HepG2 (cell line): Measurements from ENCODE around the gene TP53I3. TPM values are rescaled to one million over a fixed set of nuclear protein-coding genes. Genes with fewer than 3 reads are reported as not detected.
A peak's percentile ranks its signal among the peaks of the same experiment; 100 is the strongest.

ENCODE experiments used
- ATAC-seq: fragments of 200-7000 bp; cut with Tn5 transposase; 3 replicates; pipeline ENCODE4 v1.9.1; 2020; ENCODE audit warnings: mild to moderate bottlenecking, moderate library complexity
- BruUV-seq: library from RNA; stranded (reverse); fragments of 400-500 nt; replicated peaks from 2 replicates; lab custom pipeline; 2021; lab: Mats Ljungman, UMichigan
- CTCF ChIA-PET: fragments of 300-600 bp; formaldehyde crosslinking; extraction: SDS; loops from one replicate; lab custom pipeline; 2021; ENCODE audit warnings: low total read pairs, inconsistent platforms, low intra/inter-chr PET ratio; lab: Yijun Ruan, JAX
- POLR2A ChIA-PET: fragments of 350-600 bp; sonication (Branson Sonifier 250); formaldehyde crosslinking; loops from one replicate; lab custom pipeline; 2020; ENCODE audit warnings: antibody characterized with exemption, inconsistent platforms; lab: Yijun Ruan, JAX
- DNase-seq: peaks from one replicate; pipeline ENCODE4 v3.0.0-alpha.2; 2015; ENCODE audit warnings: low spot score
- FAIRE-seq: peaks from 3 replicates; lab custom pipeline; 2011; peaks lifted over from hg19 to GRCh38; lab: Jason Lieb, UNC
- H2AFZ ChIP-seq: one replicate; pipeline ENCODE4 v1.6.1; 2011; ENCODE audit warnings: low read length, inconsistent platforms
- H3K27ac ChIP-seq: fragments of 300-600 bp; 3 replicates; pipeline ENCODE4 v1.8.0; 2011; ENCODE audit warnings: mixed run types, mild to moderate bottlenecking, mixed read lengths, low read length, inconsistent platforms; ENCODE audit not compliant: insufficient read depth; ENCODE audit errors: extremely low read length
- H3K27me3 ChIP-seq, 2 experiments: fragments of 200-600 bp in 1 of 2; 2 replicates in 1 of 2; 3 replicates in 1 of 2; pipeline versions ENCODE4 v1.6.0 to v1.8.0; 2011; ENCODE audit warnings: low read length in 2 of 2, mild to moderate bottlenecking in 2 of 2, moderate library complexity in 2 of 2, inconsistent platforms in 1 of 2; ENCODE audit not compliant: insufficient read depth in 2 of 2, control insufficient read depth in 1 of 2
- H3K36me3 ChIP-seq, 2 experiments: fragments of 200-600 bp in 1 of 2; replicated peaks in 1 of 2; 2 replicates in 1 of 2; 3 replicates in 1 of 2; pipeline versions ENCODE4 v1.5.1 to v1.8.0; 2011; ENCODE audit warnings: low read length in 2 of 2, inconsistent platforms in 1 of 2; ENCODE audit not compliant: insufficient read depth in 2 of 2, control insufficient read depth in 1 of 2
- H3K4me1 ChIP-seq: 2 replicates; pipeline ENCODE4 v1.5.1; 2012; ENCODE audit warnings: low read length, inconsistent platforms; ENCODE audit not compliant: insufficient read depth
- H3K4me2 ChIP-seq: 2 replicates; pipeline ENCODE4 v1.6.0; 2011; ENCODE audit warnings: low read depth, low read length, inconsistent platforms
- H3K4me3 ChIP-seq, 3 experiments: fragments of 200-600 bp in 1 of 3; sonication (generic), shearing (Covaris generic) in 1 of 3; replicated peaks in 1 of 3; 2 replicates each; pipeline ENCODE4 v1.5.1; 2011 to 2016; ENCODE audit warnings: low read length in 3 of 3, inconsistent platforms in 2 of 3, low read depth in 2 of 3, mild to moderate bottlenecking in 2 of 3, control low read depth in 1 of 3, mixed read lengths in 1 of 3; ENCODE audit not compliant: insufficient read depth in 1 of 3
- H3K79me2 ChIP-seq: one replicate; pipeline ENCODE4 v1.6.1; 2011; ENCODE audit warnings: low read length, inconsistent platforms; ENCODE audit not compliant: insufficient read depth
- H3K9ac ChIP-seq: 2 replicates; pipeline ENCODE4 v1.6.0; 2011; ENCODE audit warnings: mild to moderate bottlenecking, low read depth, low read length, inconsistent platforms; ENCODE audit not compliant: insufficient read depth
- H3K9me3 ChIP-seq: 2 replicates; pipeline ENCODE4 v1.5.1; 2012; ENCODE audit warnings: mild to moderate bottlenecking, low read length
- H4K20me1 ChIP-seq: 2 replicates; pipeline ENCODE4 v1.6.0; 2011; ENCODE audit warnings: inconsistent platforms, mild to moderate bottlenecking, low read length, moderate library complexity; ENCODE audit not compliant: insufficient read depth
- DMAP1 ChIP-seq: IDR thresholded peaks from 2 replicates; pipeline ENCODE4 v1.6.1; 2016
- HNF4G ChIP-seq, 2 experiments: sonication (generic) in 1 of 2; formaldehyde crosslinking in 1 of 2; IDR thresholded peaks; 2 replicates each; pipeline versions ENCODE4 v1.4.0 to v1.6.1; 2011 to 2020; ENCODE audit warnings: borderline replicate concordance in 2 of 2, low read depth in 2 of 2, mild to moderate bottlenecking in 2 of 2, low read length in 1 of 2, missing genetic modification reagents in 1 of 2, moderate library complexity in 1 of 2
- POLR2G ChIP-seq: fragments of 200-400 bp; formaldehyde crosslinking; IDR thresholded peaks from 2 replicates; pipeline ENCODE4 v1.6.1; 2018; ENCODE audit warnings: mild to moderate bottlenecking, low read depth, low read length, moderate library complexity
- ZKSCAN5 ChIP-seq: sonication (generic); formaldehyde crosslinking; IDR thresholded peaks from 2 replicates; pipeline ENCODE4 v1.5.1; 2020; ENCODE audit warnings: mild to moderate bottlenecking, missing genetic modification reagents
- ZNF430 ChIP-seq: sonication (generic); formaldehyde crosslinking; IDR thresholded peaks from 2 replicates; pipeline ENCODE4 v1.9.0; 2021; ENCODE audit warnings: mild to moderate bottlenecking, missing genetic modification reagents
- WGBS: methylation state at CpG from one replicate; pipeline ENCODE4 v1.1.6; 2017; ENCODE audit warnings: low lambda C conversion rate; 5-methylcytosine and 5-hydroxymethylcytosine counted together
- in situ Hi-C: cut with HindIII; loops from 2 replicates; pipeline ENCODE4 v1.10.0; 2017; ENCODE audit warnings: low pct_unique_long_range_greater_than_20kb; ENCODE audit not compliant: extremely low pct_ligation_motif_present
- intact Hi-C: fragments of 100-400 bp; cut with micrococcal nuclease; formaldehyde crosslinking; loops from one replicate; pipeline ENCODE4 v1.10.0; 2022; ENCODE audit not compliant: unreplicated experiment
- polyA plus RNA-seq, 8 experiments: library from polyadenylated mRNA; depleted of rRNA in 3 of 8; stranded (reverse) in 7 of 8; unstranded in 1 of 8; fragments of >200 nt; fragmentation: Illumina TruSeq in 4 of 8; extraction: Trizol in 4 of 8; gene quantifications; 2 replicates each; pipeline versions ENCODE4 v1.2.1 to v1.2.3, GENCODE V29; 2011 to 2016; ENCODE audit warnings: low read depth in 4 of 8, missing spikeins in 1 of 8, mixed read lengths in 1 of 8; ENCODE audit not compliant: insufficient read depth in 1 of 8
- total RNA-seq, 5 experiments: library from RNA; depleted of rRNA; stranded (reverse); fragments of >200 nt; fragmentation: Illumina TruSeq; extraction: Trizol; gene quantifications; 2 replicates each; pipeline ENCODE4 v1.2.3, GENCODE V29; 2016; ENCODE audit warnings: low read depth in 1 of 5
- TF ChIP-seq, protein P1 (sequence below): sonication (generic); formaldehyde crosslinking; IDR thresholded peaks from 2 replicates; pipeline ENCODE4 v1.4.0; 2020; ENCODE audit warnings: mild to moderate bottlenecking, missing genetic modification reagents
- TF ChIP-seq, protein P2 (sequence below): sonication (generic); formaldehyde crosslinking; IDR thresholded peaks from 2 replicates; pipeline ENCODE4 v1.5.0; 2020; ENCODE audit warnings: mild to moderate bottlenecking, missing genetic modification reagents
- TF ChIP-seq, protein P3 (sequence below): sonication (generic); formaldehyde crosslinking; IDR thresholded peaks from 2 replicates; pipeline ENCODE4 v1.4.0; 2020; ENCODE audit warnings: missing genetic modification reagents

Gene TP53I3
- total and polyA plus RNA-seq, 2 of the 13 experiments (the other 11 are each of a cell fraction or from before 2014, with no cell fraction given) = 25.0 to 44.1 TPM

DNA sequence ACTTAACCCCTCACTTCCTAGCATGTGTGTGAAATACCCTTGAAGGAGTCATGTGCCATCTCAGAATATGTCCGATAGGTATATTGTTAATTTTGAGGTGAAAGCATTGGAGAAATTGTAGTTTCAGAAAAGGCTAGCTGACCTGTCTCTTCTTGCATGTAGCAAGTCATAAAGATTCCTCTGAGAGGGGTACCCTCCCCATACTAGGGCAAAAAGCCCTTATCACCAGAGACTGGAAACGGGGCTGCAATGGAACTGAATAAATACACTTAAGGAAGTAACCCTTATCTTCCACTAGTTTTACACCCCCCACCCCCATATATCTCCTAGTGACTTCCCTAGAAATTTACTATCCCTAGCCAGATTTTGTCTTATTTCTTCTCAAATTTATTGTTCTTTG is 6.8 kb downstream of the TP53I3 start (continued):
- TF ChIP-seq, protein P1, sequence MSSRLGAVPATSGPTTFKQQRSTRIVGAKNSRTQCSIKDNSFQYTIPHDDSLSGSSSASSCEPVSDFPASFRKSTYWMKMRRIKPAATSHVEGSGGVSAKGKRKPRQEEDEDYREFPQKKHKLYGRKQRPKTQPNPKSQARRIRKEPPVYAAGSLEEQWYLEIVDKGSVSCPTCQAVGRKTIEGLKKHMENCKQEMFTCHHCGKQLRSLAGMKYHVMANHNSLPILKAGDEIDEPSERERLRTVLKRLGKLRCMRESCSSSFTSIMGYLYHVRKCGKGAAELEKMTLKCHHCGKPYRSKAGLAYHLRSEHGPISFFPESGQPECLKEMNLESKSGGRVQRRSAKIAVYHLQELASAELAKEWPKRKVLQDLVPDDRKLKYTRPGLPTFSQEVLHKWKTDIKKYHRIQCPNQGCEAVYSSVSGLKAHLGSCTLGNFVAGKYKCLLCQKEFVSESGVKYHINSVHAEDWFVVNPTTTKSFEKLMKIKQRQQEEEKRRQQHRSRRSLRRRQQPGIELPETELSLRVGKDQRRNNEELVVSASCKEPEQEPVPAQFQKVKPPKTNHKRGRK (CRISPR knock-in tag) = no peak
- TF ChIP-seq ZKSCAN5 (CRISPR knock-in tag) (no peak), DMAP1 (CRISPR knock-in tag) (no peak), HNF4G (IDR thresholded peaks at IDR 0.05; ENCODE audit: borderline replicate concordance, low read depth, low read length) (no peak), HNF4G (CRISPR knock-in tag; IDR thresholded peaks at IDR 0.05; ENCODE audit: borderline replicate concordance, low read depth) (no peak), POLR2G (no peak)
- TF ChIP-seq, protein P2, sequence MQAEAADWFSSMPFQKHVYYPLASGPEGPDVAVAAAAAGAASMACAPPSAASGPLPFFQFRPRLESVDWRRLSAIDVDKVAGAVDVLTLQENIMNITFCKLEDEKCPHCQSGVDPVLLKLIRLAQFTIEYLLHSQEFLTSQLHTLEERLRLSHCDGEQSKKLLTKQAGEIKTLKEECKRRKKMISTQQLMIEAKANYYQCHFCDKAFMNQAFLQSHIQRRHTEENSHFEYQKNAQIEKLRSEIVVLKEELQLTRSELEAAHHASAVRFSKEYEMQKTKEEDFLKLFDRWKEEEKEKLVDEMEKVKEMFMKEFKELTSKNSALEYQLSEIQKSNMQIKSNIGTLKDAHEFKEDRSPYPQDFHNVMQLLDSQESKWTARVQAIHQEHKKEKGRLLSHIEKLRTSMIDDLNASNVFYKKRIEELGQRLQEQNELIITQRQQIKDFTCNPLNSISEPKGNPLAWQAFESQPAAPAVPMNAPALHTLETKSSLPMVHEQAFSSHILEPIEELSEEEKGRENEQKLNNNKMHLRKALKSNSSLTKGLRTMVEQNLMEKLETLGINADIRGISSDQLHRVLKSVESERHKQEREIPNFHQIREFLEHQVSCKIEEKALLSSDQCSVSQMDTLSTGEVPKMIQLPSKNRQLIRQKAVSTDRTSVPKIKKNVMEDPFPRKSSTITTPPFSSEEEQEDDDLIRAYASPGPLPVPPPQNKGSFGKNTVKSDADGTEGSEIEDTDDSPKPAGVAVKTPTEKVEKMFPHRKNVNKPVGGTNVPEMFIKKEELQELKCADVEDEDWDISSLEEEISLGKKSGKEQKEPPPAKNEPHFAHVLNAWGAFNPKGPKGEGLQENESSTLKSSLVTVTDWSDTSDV (CRISPR knock-in tag) = no peak

DNA sequence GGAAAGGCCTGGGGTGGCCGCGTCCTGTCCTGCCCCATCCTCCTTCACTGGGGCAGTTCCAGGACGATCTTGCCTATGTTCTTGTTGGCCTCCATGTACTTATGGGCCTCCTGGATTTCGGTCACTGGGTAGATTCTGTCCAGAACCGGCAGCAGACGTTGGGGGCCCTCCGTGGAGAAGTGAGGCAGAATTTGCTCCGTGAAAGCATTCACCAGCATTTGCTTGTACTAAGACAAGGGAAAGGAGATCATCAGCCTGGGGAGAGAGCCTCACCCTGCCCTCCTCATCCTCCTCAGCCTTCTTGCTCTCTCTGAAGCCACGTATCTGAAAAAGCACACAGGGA is 7.1 kb downstream of the TP53I3 start:
- FAIRE-seq (no peak), ATAC-seq (no peak), DNase-seq (no peak)
- ChIA-PET CTCF (no interaction called here), POLR2A (interaction anchor here (1.7 to 2.6 kb wide), 2 partner anchors 7 to 66 kb away, joined by 7 to 38 read pairs; partner anchors contain the start of gene TP53I3)
- H3K4me2 ChIP-seq = no peak overlapping the region
- H3K27ac ChIP-seq = peak overlapping the region; percentile 36
- 0 out of 2 replicates have a peak, but pooled peaks have one; percentile 21 for TF ChIP-seq ZNF430 (CRISPR knock-in tag)
- TF ChIP-seq, protein P3, sequence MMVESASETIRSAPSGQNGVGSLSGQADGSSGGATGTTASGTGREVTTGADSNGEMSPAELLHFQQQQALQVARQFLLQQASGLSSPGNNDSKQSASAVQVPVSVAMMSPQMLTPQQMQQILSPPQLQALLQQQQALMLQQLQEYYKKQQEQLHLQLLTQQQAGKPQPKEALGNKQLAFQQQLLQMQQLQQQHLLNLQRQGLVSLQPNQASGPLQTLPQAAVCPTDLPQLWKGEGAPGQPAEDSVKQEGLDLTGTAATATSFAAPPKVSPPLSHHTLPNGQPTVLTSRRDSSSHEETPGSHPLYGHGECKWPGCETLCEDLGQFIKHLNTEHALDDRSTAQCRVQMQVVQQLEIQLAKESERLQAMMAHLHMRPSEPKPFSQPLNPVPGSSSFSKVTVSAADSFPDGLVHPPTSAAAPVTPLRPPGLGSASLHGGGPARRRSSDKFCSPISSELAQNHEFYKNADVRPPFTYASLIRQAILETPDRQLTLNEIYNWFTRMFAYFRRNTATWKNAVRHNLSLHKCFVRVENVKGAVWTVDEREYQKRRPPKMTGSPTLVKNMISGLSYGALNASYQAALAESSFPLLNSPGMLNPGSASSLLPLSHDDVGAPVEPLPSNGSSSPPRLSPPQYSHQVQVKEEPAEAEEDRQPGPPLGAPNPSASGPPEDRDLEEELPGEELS (CRISPR knock-in tag) = no peak
- no peaks in the 10 kb centered on the region for H4K20me1 ChIP-seq
- H3K4me3 ChIP-seq = no peak overlapping the region
- H2AFZ ChIP-seq = no peak overlapping the region
- in situ Hi-C loops = no loop called here
- H3K27me3 ChIP-seq = no peaks in the 10 kb centered on the region; a peak in 1 of 5 replicates
- no peaks in the 10 kb centered on the region for H3K9me3 ChIP-seq
- 87% methylated on average over 9 of the region's 9 CpGs for WGBS
- H3K9ac ChIP-seq = no peak overlapping the region
- no TSS peak for BruUV-seq
- intact Hi-C loops = loop anchor here (2.0 kb wide), 1 partner anchor 137 kb away; the partner anchor contains the start of gene UBXN2A
- peaks cover 23% of the 10 kb centered on the region for H3K79me2 ChIP-seq
- H3K36me3 ChIP-seq = peaks cover 7 to 20% of the 10 kb centered on the region in 2 experiments
- H3K4me1 ChIP-seq = peaks cover 16% of the 10 kb centered on the region
